ENCODE results near the gene JAM3. TPM values are rescaled to one million over a fixed set of nuclear protein-coding genes. Genes with fewer than 3 reads are reported as not detected.

Gene JAM3
- total and polyA plus RNA-seq, 9 of the 15 experiments (the other 6 are each of a cell fraction or from before 2014, with no cell fraction given): 0.22 to 0.76 (median 0.40) TPM

DNA sequence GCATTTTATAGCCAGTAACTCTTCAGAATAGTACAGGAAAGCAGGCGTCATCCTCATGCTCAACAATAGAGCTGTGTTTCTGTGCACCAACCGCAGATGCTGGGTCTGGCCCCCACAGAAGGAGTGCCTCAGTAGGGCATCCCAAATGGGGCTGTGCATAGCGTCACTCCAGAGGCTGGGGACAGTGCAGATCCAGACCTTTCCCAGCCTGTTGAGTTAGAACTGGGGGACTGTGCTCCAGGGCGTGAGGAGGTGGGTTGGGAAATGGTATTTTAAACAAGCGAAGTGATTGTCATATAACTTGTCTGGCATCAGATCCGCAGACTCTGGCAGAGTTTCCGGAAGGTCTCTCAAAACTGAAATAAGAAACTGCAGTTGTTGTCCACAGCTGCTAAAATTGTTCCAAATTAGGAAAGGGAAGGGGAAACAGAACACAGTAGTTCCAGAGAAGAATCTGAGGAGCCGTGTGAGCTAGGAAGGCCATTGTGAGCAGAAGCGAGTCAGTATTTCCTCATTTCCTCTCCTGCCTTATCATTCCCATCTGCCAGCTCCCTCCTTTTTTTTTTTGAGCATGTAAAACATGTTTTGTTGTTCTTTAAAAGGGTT is 52.2 kb downstream of the JAM3 start:
- Histone ChIP-seq H3K4me1 (replicated peaks in 1 of 2; ENCODE audit: control insufficient read depth in 2 of 2, insufficient read depth in 2 of 2, low read length in 2 of 2) (peaks cover 0 to 6% of the 10 kb centered on the region in 2 experiments; a peak in 2 of 5 replicates), H3K9me3 (replicated peaks; ENCODE audit: control insufficient read depth, insufficient read depth, low read depth, low read length) (no peaks in the 10 kb centered on the region), H3K79me2 (ENCODE audit: control insufficient read depth, insufficient read depth, low read length) (no peaks in the 10 kb centered on the region), H3K9me1 (ENCODE audit: control insufficient read depth, insufficient read depth, low read length) (no peaks in the 10 kb centered on the region), H4K20me1 (replicated peaks; ENCODE audit: control insufficient read depth, insufficient read depth, low read length) (no peaks in the 10 kb centered on the region), H3K36me3 (ENCODE audit: control insufficient read depth, insufficient read depth, low read length) (no peaks in the 10 kb centered on the region), H3K4me2 (ENCODE audit: insufficient read depth, low read length) (no peak overlapping the region), H3K27ac (ENCODE audit: extremely low read depth, low read depth, low read length) (no peak overlapping the region), H3K4me3 (no peak overlapping the region), H3K9ac (ENCODE audit: insufficient read depth in 1 of 2, low read depth in 2 of 2, low read length in 2 of 2) (no peak overlapping the region), H3K27me3 (ENCODE audit: control insufficient read depth in 2 of 2, insufficient read depth in 2 of 2, low read length in 2 of 2) (peaks cover 17 to 20% of the 10 kb centered on the region in 2 experiments), H2AFZ (ENCODE audit: low read depth, low read length) (no peak overlapping the region)
- BruUV-seq (replicated peaks): no TSS peak
- no peak for ATAC-seq
- DNase-seq (ENCODE audit: extremely low read depth in 1 of 4, low spot score in 3 of 4): no peak
- intact Hi-C loops (cut with micrococcal nuclease) (no loop called here), in situ Hi-C loops (cut with MboI) (no loop called here)
- CTCF ChIA-PET (ENCODE audit: low intra/inter-chr PET ratio): no interaction called here
- POLR2A ChIA-PET: interaction anchor here (1.0 kb wide), 1 partner anchor 9 kb away, joined by 4 read pairs; no protein-coding TSS in a partner anchor
- 1% methylated on average over 9 of the region's 9 CpGs for WGBS (ENCODE audit: insufficient coverage, low coverage, missing lambda C conversion rate)
- no peak for FAIRE-seq
- no peak for TF ChIP-seq KLF16 (IDR thresholded peaks at IDR 0.05)
- TF ChIP-seq, protein P1, sequence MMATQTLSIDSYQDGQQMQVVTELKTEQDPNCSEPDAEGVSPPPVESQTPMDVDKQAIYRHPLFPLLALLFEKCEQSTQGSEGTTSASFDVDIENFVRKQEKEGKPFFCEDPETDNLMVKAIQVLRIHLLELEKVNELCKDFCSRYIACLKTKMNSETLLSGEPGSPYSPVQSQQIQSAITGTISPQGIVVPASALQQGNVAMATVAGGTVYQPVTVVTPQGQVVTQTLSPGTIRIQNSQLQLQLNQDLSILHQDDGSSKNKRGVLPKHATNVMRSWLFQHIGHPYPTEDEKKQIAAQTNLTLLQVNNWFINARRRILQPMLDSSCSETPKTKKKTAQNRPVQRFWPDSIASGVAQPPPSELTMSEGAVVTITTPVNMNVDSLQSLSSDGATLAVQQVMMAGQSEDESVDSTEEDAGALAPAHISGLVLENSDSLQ (IDR thresholded peaks at IDR 0.05): no peak
- no peak for TF ChIP-seq CC2D1A (IDR thresholded peaks at IDR 0.05)
- TF ChIP-seq, protein P2, sequence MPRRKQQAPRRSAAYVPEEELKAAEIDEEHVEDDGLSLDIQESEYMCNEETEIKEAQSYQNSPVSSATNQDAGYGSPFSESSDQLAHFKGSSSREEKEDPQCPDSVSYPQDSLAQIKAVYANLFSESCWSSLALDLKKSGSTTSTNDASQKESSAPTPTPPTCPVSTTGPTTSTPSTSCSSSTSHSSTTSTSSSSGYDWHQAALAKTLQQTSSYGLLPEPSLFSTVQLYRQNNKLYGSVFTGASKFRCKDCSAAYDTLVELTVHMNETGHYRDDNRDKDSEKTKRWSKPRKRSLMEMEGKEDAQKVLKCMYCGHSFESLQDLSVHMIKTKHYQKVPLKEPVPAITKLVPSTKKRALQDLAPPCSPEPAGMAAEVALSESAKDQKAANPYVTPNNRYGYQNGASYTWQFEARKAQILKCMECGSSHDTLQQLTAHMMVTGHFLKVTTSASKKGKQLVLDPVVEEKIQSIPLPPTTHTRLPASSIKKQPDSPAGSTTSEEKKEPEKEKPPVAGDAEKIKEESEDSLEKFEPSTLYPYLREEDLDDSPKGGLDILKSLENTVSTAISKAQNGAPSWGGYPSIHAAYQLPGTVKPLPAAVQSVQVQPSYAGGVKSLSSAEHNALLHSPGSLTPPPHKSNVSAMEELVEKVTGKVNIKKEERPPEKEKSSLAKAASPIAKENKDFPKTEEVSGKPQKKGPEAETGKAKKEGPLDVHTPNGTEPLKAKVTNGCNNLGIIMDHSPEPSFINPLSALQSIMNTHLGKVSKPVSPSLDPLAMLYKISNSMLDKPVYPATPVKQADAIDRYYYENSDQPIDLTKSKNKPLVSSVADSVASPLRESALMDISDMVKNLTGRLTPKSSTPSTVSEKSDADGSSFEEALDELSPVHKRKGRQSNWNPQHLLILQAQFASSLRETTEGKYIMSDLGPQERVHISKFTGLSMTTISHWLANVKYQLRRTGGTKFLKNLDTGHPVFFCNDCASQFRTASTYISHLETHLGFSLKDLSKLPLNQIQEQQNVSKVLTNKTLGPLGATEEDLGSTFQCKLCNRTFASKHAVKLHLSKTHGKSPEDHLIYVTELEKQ (CRISPR knock-in tag; IDR thresholded peaks at IDR 0.05): no peak
- TF ChIP-seq ZNF174 (CRISPR knock-in tag; IDR thresholded peaks at IDR 0.05): no peak
- TF ChIP-seq ZNF431 (CRISPR knock-in tag; IDR thresholded peaks at IDR 0.05): no peak
- no peak for TF ChIP-seq ZNF324 (CRISPR knock-in tag; IDR thresholded peaks at IDR 0.05)
- TF ChIP-seq, protein P3, sequence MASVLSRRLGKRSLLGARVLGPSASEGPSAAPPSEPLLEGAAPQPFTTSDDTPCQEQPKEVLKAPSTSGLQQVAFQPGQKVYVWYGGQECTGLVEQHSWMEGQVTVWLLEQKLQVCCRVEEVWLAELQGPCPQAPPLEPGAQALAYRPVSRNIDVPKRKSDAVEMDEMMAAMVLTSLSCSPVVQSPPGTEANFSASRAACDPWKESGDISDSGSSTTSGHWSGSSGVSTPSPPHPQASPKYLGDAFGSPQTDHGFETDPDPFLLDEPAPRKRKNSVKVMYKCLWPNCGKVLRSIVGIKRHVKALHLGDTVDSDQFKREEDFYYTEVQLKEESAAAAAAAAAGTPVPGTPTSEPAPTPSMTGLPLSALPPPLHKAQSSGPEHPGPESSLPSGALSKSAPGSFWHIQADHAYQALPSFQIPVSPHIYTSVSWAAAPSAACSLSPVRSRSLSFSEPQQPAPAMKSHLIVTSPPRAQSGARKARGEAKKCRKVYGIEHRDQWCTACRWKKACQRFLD (CRISPR knock-in tag; IDR thresholded peaks at IDR 0.05): no peak
- TF ChIP-seq BACH1 (tag; IDR thresholded peaks at IDR 0.05): no peak
- no peak for TF ChIP-seq ZNF717 (CRISPR knock-in tag; IDR thresholded peaks at IDR 0.05)
- TF ChIP-seq NFATC3 (IDR thresholded peaks at IDR 0.05): no peak
- no peak for TF ChIP-seq CSDE1 (IDR thresholded peaks at IDR 0.05)
- TF ChIP-seq SRSF9 (IDR thresholded peaks at IDR 0.05; ENCODE audit: borderline replicate concordance, low read depth, low read length): no peak
- no peak for TF ChIP-seq EHMT2 (IDR thresholded peaks at IDR 0.05)
- TF ChIP-seq NFRKB (IDR thresholded peaks at IDR 0.05; ENCODE audit: low read depth): no peak
- no peak for TF ChIP-seq HSF4 (CRISPR knock-in tag; IDR thresholded peaks at IDR 0.05; ENCODE audit: borderline replicate concordance)
- TF ChIP-seq SUPT5H (IDR thresholded peaks at IDR 0.05): no peak
- TF ChIP-seq POLR2A (conservative IDR thresholded peaks at IDR 0.05): no peak
